ENCODE measurements around the gene LRIG3. TPM values are rescaled to one million over a fixed set of nuclear protein-coding genes. Genes with fewer than 3 reads are reported as not detected.

LRIG3 gene
- total RNA-seq, 1 donor from 2014 or later, result 12.6 TPM

- no peak overlapping the region for H3K4me3 ChIP-seq (ENCODE audit: low read depth, low read length)
- DNase-seq (ENCODE audit: low read depth), result no peak
- TF ChIP-seq CTCF (conservative IDR thresholded peaks at IDR 0.05; ENCODE audit: low read depth, low read length), result no peak
These were observed 30.7 kb downstream of the LRIG3 start for GRCh38 chr12:58889557-58889956.

- no peak for TF ChIP-seq CTCF (conservative IDR thresholded peaks at IDR 0.05; ENCODE audit: low read depth, low read length)
- no peak overlapping the region for H3K4me3 ChIP-seq (ENCODE audit: low read depth, low read length)
- DNase-seq (ENCODE audit: low read depth), result peak; percentile 93
These were observed 32.0 kb downstream of the LRIG3 start for GRCh38 chr12:58888131-58888783.

DNA sequence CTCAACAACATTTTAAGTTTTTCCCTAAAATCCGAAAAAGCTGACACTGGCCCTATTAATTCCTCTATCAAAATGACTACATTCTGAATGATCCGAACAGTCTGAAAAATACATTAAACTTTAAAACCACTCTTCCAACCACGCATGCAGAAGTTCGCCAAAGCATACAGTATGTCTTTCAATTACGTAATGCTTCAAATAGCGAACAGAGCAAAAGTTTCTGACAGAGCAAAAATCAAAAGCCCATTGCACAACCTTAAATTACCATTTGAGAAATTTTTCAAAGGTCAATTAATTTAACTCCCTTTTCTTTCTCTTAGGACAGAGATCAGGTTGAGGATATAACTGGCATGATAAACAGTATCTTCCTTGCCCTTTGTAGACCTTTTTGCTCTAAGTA, 33.2 kb downstream of the LRIG3 start:
- no peak for TF ChIP-seq CTCF (conservative IDR thresholded peaks at IDR 0.05; ENCODE audit: low read depth, low read length)
- DNase-seq (ENCODE audit: low read depth), result no peak
- H3K4me3 ChIP-seq (ENCODE audit: low read depth, low read length), result no peak overlapping the region

DNA sequence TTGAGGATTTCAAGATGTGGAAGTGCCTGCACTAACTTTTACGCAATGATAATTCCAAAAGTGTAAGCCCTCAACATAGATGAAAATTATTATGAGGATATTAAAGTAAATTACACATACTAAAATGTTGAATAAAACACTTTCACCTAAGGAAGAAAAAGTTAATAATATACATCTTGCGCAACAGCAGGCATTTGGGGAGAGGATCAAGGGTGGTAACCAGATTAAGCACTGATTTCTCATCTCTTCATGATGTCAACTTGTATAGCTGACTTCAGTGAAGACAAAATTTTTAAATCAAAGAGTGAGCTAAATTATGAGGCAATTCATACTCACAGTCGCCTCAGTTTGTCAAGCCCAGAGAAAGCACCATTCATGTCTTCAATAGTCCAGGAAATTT, 33.8 kb downstream of the LRIG3 start:
- no peak for TF ChIP-seq CTCF (conservative IDR thresholded peaks at IDR 0.05; ENCODE audit: low read depth, low read length)
- no peak for DNase-seq (ENCODE audit: low read depth)
- H3K4me3 ChIP-seq (ENCODE audit: low read depth, low read length), result no peak overlapping the region

DNA sequence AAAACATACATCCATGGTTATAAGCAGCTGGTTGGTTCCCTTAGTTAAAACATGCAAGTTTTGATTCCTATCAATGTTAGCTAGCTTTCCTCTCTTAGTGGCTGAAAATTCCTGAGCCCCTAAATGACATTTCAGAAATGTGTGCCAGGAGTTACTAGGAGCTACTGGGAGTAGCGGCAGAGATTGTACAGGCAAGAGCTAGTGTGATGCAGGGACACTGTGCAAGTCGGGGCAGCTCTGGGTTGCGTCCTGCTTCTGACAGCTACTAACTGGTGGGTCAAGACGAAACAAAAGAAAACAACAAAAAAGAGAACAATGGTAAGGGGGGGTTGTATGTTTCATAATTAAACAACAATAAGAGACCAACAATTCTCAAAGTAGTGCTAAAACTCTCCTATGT, 35.4 kb downstream of the LRIG3 start:
- H3K4me3 ChIP-seq (ENCODE audit: low read depth, low read length), result no peak overlapping the region
- TF ChIP-seq CTCF (conservative IDR thresholded peaks at IDR 0.05; ENCODE audit: low read depth, low read length), result no peak
- no peak for DNase-seq (ENCODE audit: low read depth)

DNA sequence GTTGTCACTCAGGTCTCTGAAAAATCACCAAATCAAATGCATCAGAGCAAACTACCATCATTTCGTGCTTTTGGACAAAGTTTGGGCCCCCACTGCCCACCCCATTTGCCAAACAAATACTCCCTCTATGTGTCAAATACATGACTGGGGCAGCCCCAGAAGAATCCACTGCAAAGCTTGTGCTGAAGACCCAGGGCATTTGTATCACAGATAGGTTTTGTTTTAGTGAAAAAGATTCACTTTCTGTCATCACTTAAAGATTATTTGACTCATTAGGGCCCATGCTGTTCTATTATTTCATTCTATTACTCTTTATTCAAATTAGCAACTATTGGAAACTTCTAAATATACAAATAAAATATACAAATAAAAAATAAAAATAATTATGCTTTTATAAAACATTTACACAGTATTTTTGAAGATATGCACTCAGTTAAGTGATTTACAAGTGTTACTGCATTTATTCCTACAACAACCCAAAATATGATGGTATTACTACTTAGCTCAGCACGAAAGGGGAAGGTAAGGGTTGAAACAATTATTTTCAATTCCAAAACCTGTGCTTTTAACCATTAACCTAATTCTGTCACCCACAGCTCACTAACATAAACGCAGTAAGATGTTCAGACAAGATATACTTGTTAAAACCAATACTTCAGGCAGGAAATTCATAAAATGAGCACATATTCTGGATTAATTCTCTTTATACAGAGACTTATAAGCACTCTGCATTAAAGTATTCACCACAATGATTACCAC, 36.5 kb downstream of the LRIG3 start:
- no peak for DNase-seq (ENCODE audit: low read depth)
- no peak for TF ChIP-seq CTCF (conservative IDR thresholded peaks at IDR 0.05; ENCODE audit: low read depth, low read length)
- H3K4me3 ChIP-seq (ENCODE audit: low read depth, low read length), result no peak overlapping the region

- no peak for TF ChIP-seq CTCF (conservative IDR thresholded peaks at IDR 0.05; ENCODE audit: low read depth, low read length)
- DNase-seq (ENCODE audit: low read depth), result no peak
These were observed 37.5 kb downstream of the LRIG3 start for GRCh38 chr12:58882826-58883225.

More at GRCh38 chr12:58882826-58883225, 37.5 kb downstream of the LRIG3 start:
- H3K4me3 ChIP-seq (ENCODE audit: low read depth, low read length), result no peak overlapping the region

Data from epithelial cell of proximal tubule (primary cell).